Measurements from ENCODE around the gene CERKL.
A peak's percentile ranks its signal among the peaks of the same experiment; 100 is the strongest.
"Not testable (repeated sequence)": the region's sequence is repeated elsewhere in the genome, so short reads cannot be mapped to it uniquely, and the experiment has no call there.

Gene CERKL, protein sequence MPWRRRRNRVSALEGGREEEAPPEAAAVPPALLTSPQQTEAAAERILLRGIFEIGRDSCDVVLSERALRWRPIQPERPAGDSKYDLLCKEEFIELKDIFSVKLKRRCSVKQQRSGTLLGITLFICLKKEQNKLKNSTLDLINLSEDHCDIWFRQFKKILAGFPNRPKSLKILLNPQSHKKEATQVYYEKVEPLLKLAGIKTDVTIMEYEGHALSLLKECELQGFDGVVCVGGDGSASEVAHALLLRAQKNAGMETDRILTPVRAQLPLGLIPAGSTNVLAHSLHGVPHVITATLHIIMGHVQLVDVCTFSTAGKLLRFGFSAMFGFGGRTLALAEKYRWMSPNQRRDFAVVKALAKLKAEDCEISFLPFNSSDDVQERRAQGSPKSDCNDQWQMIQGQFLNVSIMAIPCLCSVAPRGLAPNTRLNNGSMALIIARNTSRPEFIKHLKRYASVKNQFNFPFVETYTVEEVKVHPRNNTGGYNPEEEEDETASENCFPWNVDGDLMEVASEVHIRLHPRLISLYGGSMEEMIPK

DNA sequence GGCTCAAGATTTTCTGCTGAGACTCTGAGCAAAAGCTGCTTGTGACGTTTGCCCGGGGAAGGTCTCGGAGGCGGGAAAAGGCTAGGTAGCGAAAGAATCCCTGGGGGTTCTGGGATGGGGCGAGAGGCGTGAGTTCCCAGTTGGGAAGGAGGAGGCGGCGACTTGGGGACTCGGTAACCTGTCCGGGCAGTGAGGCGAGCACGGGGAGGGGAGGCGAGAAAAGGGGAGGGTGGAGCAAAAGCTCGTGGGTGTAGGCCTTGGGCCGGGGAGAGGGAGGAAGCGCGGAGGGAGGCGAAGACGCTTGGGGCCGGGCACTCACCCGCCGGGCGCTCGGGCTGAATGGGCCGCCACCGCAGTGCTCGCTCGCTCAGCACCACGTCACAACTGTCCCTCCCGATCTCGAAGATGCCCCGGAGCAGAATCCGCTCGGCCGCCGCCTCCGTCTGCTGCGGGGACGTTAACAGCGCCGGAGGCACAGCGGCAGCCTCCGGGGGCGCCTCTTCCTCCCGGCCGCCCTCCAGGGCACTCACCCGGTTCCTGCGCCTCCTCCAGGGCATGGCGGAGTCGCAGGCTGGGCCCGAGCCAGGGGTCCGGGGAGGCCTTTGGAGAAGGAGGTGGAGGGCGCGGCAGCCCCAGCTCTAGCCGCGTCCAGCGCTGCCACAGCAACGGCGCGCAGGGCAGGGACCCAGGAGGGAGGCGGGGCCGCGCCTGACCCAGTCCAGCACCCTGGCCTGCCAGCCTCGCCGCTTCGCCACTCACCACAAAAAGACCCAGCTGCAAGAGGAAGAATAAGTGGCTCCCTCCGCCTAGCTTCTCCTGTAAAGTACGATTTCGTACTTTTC lies at the start of gene CERKL:
Gene CERKL, minus strand, starts transcription at position 656 of the 842 bp plus-strand sequence. Its CDS starts 99 bp downstream, at position 557.
- no peak for DNase-seq

DNA sequence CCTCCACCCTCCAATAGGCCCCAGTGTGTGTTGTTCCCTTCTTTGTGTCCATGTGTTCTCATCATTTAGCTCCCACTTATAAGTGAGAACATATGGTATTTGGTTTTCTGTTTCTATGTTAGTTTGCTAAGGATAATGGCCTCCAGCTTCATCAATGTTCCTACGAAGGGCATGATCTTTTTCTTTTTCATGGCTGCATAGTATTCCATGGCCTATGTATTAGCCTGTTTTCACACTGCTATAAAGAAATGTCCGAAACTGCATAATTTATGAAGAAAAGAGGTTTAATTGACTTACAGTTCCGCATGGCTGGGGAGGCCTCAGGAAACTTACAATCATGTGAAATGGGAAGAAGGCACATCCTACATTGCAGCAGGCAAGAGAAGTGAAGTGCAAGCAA lies 45.6 kb upstream of the CERKL start:
- not testable (repeated sequence) for DNase-seq

DNA sequence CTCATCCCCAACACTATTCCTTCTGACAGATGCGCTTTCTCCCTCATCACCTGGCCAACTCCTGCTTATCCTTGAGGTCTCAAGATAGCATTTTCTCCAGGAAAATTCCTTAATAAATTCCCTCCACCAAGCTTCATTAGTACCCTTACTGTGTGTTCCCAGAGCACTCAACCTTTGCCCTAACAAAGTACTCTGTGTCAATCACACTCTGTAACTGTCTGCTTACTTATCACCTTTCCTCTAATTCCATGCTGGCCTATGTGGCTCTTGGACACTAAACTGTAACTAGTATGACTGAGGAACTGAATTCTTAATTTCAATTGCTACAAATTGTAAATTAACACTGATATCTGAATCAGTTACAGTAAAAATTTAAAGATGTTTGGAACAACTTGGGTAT lies 41.3 kb upstream of the CERKL start:
- DNase-seq, result no peak

DNA sequence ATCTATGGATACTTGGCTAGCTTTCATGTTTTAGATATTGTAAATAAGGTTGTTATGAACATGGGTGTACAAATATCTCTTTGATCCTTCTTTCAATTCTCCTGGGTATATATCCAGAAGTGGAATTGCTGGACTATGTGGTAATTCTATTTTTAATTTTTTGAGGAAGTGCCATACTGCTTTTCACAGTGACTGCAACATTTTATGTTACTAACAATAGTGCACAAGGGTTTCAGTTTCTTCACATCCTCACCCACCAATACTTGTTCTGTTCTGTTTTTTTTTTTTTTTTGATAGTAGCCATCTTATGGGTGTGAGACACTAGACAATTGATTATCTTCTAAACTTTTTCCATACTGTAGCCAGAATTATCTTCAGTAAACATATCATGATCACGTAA lies 40.7 kb upstream of the CERKL start:
- DNase-seq, result no peak

DNA sequence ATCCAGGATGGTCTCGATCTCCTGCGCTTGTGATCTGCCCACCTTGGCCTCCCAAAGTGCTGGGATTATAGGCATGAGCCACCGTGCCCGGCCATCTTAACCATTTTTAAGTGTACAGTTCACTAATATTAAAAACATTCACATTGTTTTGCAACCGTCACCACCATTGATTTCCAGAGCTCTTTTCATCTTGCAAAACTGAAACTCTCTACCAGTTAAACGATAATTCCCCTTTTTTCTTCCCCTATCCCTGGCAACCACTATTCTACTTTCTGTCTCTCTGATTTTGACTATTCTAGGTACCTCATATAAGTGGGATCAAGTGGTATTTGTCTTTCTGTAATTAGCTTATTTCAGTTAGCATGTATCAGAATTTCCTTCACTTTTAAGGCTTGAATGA lies 40.2 kb upstream of the CERKL start:
- DNase-seq, result no peak

DNA sequence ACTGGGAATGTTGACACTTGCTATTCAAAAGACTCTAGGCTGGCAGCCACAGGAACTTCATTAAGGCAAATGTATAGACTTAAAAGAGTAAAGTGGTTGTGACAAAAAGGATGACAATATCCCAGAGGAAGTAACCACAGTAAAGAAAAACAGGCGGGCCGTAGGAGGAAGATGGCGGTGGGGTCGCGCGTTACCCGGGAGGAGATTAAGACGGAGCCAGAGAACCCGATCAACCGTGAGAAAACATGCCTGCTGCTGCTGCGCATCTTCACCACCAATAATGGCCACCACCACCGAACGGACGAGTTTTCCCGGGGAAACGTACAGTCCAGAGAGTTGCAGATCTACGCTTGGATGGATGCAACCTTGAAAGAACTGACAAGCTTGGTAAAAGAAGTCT lies 37.4 kb upstream of the CERKL start:
- DNase-seq, result no peak

DNA sequence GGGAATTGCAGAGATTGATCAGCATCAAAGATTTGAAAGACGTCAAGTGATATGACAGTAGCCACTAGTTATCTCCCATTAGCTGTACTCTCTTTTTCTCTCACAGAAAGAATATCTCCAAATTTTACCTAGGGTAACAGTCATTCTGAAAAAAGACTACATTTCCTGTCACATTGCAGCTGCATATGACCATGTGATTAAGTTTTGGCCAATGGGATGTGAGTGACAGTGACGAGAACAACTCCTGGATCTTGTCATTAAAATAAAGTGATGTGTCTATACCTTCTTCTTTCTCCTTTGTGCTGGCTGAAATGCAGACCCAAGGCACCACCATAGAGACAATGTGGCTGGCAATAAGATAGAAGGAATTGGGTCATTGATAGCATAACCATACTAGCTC lies 34.0 kb upstream of the CERKL start:
- DNase-seq, result no peak

DNA sequence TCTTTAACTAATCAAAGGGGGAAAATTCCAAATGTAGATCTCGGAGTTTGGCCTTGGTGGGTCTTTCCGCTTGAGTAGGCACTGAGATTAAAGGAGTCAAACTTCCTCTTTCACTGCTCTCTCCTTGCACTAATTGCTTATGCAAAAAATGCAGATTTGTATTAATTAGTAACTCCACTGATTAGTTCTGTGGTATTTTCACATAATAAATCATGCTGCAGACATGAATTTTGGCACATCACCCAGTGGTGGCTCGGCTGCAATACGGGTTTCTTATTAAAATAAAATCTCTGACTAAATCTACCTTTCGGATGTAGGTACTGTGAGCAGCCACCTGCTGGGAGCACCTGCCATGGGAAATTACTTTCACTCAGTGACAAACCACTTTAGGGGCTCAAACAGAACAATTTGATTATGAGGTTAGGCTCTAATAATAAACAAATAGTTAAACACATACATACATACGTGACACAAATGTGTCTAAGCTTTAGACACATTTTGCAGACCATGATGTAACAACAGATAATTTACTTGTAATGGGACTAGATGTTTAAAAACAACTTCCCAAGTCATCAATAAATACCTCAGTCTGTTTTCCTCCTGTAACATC lies 29.8 kb upstream of the CERKL start:
- DNase-seq, result peak; percentile 76

DNA sequence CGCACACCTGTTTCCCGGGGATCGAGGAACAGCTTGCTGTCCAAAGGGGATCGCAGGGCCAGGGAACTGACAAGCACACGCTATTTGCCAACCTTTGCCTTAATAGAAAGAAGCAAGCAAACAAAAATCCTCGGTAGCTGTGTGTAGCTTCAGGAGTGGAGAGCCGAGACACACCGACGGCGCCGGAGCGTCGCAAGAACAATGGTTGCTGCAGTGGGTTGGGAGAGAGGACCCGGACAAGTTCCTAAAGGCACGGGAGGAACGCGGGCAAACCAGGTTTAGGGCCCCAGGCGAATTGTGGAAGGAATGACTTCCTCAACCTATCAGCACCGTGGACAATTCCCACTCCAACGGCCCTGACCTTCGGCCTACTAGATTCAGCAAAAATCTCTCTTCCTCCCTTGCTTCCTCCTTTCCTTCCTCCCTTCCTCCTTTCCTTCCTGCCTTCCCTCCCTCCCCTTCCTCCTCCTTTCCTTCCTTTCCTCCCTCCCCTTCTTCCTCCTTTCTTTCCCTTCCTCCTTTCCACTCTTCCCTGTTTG lies 28.3 kb upstream of the CERKL start:
- no peak for DNase-seq

DNA sequence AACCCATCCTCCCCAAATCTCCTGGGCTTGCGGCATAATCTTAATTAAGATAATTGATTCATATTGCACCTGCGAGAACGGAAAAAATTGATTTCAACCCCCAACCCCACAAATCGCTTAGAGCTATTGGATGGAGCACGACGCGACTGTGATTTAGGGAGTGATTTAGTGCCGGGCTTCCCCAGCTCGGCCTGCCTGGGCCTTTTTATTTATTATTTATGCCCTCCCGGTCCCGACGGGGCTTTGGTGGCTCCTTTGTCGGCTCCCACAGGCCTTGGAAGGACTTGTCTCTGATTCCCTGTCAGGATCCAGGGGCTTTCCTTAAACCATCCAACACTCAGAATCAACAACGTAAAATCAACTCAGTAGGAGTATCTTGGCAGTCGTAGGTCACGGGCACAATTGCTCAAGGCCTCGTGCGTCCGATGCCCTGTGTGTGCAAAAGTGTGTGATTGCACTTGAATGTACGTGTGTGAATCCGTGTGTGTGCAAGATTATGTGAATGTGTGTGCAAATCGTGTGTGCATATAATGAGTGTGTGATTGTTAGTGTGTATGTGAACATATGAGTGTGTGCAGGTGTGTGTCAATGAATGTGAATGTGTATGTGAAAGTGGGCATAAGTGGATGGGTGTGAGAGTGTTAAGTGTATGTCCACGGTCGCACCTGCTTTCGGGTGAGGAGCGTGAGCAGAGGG lies 27.7 kb upstream of the CERKL start:
- no peak for DNase-seq

DNA sequence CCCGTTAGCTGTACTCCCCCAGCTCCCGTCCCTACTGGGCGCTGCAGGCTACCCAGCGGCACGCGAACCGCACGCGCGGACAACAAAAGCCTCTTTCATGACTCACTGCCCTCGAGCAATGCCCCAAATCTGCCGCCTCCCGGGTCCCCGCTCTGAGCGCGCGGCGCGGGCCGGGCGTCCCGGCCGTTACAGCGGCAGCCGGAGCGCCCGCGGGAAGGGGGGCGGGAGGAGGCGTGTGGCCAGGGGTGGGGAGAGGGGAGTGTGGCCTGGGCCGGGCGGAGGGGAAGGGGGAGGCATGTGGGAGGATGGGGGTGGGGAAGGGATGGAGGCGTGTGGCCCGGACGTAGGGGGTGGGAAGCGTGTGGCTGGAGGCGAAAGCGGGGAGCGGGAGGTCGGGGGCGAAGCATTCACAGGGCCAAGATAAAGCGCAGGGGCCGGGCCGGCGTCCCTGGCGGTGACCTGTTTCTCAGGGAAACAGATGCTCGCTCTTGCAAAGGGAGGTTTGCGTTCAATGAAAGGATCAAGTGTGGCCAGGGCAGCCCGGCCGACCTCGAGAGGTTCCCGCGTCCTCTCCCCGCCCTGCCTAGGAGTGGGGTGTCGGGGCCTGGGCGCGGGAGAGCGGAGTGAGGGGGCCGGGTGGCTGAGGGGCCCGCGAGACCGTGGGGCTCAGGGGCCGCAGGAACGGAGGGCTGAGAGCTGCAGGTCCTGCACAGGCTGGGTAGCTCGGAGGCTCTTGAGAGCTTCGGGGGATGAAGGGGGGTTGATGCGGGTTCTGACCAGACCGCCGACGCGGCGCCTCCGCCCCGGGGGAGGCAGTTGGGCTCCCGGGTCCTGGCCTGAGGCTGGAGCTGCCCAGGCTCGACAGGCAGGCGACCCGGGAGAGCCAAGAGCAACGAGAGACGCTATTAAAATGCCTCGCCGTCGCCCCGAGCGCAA lies 26.9 kb upstream of the CERKL start:
- DNase-seq, result no peak

DNA sequence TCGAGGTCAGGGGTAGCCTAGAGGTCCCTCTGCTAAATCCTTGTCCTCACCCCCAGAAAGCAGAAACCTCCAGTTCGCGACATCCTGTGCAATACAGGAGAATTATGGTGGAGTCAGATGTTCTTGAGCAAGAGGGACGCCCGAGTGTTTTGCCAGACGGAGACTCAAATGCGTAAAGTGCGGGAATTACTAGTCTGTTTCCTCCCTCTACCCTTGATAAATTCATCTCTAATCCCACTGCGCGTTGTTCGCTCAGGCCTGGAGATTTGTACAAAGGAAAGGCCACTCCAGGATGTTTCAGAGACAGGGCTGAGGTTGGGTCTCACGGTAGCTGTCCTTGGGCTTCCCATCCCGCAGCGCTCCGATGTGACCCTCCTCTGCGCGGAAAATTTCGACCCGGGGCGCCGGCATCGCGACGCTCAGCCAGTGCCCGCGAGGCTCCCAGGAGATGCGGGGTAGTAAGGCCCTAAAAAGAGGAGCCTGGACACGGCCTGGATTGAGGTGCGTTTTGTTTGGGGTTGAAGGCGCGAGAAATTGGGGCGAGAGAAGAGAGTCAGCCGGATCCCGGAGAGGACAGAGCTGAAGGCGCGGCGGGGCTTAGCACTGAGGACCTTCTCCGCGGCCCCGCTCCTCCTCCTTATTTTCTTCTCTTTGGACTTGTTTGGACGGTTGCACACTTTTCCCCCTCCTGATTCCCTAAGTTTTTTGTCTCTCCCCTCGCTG lies 26.1 kb upstream of the CERKL start:
- no peak for DNase-seq

DNA sequence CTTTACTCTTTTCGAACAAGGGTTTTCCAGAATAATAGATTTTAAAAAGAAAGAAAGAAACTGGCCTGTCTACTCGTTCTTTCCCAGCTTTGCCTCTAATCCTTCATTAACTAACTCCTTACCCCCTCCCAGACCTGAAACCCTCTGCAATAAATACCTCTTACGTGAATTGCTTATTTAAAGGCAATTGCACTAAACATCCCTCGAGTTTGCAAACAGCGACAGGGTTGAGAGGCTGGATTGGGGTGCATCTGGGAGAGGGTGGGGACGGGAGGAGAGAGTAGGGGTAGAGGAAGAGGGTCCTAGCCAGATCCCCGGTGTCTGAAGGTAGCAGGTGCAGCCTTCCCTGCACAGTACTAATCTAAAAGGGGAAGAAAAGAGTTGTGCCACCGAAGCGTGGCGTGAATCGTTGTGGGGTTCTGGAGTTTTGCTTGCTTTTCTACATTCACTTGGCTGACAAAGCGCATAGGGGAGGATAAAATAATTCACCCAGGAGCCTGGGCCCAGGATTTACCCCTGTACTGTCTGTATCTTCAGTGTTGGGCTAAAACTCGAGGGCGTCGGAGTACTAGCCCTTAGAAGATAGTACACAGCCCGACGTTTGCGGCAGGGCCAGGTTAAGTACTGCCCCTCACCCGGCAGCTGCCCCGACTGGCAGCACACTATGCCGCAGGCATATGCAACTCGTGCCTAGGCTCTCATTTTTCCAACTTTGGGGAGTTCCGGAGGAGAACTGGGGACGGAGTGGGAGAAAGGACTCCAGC lies 25.3 kb upstream of the CERKL start:
- DNase-seq, result no peak

DNA sequence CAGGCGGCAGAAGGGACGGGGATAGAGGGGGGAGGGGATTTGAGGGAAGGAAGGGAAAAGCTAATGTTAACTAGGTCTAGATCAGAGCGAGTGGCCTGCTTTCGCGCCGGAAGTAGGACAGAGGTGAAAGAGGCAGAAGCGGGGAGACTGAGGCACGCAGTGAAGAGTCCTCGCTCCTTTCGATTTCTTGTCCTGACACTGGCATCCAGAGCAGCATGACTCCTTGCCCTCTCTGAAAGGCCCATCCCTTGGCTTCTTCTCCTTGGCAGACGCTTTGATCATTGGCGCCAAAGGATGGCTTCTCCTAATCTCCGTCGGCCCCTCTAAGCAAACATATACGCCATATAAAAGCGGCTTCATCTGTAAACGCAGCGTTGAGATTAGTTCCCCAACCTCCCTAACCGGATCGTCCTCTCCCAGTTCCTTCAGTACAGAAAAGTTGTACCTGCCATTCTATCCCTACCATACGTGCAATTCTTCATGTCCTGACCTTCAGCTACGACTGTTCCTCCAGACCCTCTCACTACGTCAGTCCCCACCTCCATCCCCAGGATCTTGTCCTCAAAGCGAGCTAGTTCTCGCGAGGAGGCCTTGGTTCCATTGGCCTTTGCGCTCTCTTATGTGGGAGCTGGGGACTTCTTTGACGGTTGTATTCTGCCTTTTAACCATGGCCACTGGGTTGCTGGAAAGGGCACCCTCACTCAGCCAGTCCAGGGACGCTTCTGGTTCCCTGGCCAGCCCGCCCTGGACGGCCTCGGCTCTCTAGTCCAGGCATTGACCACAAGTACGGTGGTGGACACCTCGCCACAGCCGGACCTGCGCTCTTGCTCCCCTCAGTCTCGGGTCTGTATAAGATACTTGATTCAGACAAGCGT lies 24.3 kb upstream of the CERKL start:
- no peak for DNase-seq

DNA sequence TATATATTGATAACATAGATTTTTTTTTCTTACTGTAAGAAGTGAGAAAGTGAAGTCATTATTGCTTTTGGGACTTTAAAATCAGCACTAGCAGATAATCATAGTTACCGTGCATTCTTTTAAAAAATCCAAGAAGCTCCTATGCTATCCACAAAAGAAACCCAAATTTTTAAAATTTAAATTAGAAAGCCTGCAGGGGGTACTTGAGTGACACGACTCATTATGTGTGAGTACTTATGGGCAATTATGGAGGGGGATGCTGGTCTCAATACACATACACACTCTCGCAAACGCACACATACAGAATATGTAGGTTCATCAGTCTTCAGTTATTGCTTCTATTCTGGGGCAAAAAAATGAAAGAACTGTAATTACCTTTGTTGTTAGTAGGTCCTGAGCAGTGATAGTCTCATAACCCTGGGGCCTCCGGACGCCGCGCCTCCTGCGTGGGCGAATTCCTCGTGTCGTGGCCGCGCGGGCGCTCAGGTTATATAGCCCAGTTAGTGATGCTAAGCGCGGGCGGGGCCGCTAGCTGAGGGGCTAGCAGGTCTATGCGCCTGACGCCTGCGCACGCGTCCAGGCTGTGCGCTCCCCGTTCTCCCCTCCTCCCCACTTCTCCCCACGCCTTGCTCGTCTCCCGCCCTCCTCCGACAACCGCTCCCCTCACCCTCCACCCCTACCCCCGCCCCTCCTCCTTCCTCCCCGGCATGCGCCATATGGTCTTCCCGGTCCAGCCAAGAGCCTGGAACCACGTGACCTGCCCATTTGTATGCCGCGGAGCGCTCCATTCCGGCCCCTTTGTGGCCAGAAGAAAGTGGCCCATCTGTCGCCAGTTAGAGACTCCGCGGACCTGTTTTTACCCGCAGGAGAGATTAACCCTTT lies 23.4 kb upstream of the CERKL start, which contains the start of gene NEUROD1:
Gene NEUROD1, minus strand, starts transcription at position 463 of the 882 bp plus-strand sequence. CDS start 1,657 bp downstream, outside the sequence.
- DNase-seq, result no peak

DNA sequence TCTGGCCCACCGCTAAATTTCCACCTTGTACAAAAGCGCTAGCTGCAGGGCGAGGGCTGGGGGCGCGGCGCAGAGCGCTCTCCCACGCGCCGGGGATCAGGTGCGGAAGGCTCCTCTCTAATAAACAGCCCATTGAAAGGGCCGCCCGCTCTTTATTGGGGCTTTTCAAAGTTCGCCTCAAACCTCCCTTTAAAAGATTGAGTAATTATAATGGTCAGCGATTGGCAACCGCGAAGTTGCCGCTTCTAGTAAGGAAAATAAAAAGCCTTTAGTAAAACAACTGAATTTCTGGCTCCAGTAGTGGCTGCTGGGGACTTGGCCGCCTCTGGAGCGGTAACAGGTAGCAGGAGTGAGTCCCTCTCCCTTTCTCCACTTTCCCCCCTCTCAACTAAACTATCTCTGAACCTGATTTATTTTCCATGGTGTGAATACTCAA lies 22.7 kb upstream of the CERKL start:
- DNase-seq, result no peak

DNA sequence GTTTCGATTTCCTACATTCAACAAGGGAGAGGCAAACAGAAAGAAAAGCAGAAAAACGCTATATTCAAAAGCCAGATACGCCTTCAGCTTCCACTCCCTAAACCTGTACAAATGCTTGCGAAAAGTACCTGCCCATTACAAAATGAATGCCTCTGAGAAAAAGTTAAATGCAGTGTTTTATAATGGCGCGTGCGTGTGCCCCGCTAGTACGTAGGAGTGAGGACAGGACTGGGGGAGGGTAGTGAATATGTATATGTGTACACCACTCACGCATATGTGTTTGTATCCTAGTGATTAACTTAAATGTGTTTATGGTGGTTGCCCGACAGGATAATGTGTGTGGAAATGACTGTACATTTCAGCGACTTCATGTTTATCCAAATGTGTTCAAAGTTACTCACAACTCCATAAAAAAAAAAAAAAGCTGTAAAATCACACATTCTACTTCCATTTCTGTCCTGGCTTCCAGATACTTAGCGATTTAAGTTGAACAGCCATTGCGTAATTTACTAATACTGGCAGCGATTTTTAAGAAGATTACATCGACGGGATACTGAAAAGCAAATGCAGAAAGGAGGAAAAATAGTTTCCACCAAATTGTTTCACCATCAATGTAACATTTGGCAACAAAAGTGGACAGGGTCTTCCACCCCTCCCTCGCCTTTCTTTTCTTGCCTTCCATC lies 22.1 kb upstream of the CERKL start:
- DNase-seq, result no peak
